Measurements from ENCODE around the gene GNMT.
"Not testable (repeated sequence)": the region's sequence is repeated elsewhere in the genome, so short reads cannot be mapped to it uniquely, and the experiment has no call there.

The GNMT gene

DNA sequence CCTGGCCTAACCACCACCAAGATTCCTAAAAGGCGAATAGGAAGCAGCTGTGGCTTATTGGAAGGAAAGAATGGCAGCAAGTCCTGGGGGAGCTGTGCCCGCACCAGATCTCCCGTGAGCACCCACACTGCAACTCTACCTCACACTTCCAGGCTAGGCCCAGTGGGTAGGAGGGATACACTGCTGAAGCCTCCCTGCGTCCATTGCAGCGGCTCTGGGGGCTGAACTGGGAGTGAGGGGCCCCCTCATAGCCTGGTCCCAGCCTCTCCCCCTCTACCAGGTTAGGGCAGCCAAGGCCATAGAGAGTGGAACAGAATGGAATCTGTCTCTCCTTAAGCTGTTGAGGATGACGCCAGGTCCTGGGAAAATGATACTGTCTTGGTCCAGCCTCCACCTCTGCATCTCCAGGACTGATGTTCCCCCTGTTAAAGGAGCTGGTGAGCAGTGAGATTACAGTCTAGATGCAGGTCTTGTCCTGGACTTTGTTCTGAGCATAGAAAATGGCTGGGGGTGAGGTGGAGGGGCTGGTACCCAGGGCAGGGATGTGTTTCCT, 20.0 kb upstream of the GNMT start:
- TF ChIP-seq CTCF (IDR thresholded peaks at IDR 0.05; ENCODE audit: low read length, missing control alignments): no peak
- no peak overlapping the region for H3K4me3 ChIP-seq (replicated peaks; ENCODE audit: low read depth, low read length)
- DNase-seq (ENCODE audit: low read depth): no peak

DNA sequence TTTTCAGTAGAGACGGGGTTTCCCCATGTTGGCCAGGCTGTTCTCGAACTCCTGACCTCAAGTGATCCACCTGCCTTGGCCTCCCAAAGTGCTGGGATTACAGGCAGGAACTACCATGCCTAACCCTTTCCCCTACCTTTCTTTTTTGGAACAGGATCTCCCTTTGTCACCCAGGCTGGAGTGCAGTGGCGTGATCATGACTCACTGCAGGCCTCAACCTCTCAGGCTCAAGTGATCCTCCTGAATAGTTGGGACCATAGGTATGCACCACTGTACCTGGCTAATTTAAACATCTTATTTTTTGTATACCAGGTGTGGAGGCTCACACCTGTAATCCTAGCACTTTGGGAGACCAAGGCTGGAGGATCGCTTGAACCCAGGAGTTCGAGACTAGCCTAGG, 19.2 kb upstream of the GNMT start:
- not testable (repeated sequence) for H3K4me3 ChIP-seq (replicated peaks; ENCODE audit: low read depth, low read length); DNase-seq (ENCODE audit: low read depth)

GRCh38 chr6:42942444-42942843, 18.1 kb upstream of the GNMT start:
- no peak overlapping the region for H3K4me3 ChIP-seq (replicated peaks; ENCODE audit: low read depth, low read length)
- no peak for DNase-seq (ENCODE audit: low read depth)
- no peak for TF ChIP-seq CTCF (IDR thresholded peaks at IDR 0.05; ENCODE audit: low read length, missing control alignments)

- H3K4me3 ChIP-seq (replicated peaks; ENCODE audit: low read depth, low read length): no peak overlapping the region
- TF ChIP-seq CTCF (IDR thresholded peaks at IDR 0.05; ENCODE audit: low read length, missing control alignments): no peak
- no peak for DNase-seq (ENCODE audit: low read depth)
Measured at GRCh38 chr6:42947950-42948349, 12.6 kb upstream of the GNMT start.

DNA sequence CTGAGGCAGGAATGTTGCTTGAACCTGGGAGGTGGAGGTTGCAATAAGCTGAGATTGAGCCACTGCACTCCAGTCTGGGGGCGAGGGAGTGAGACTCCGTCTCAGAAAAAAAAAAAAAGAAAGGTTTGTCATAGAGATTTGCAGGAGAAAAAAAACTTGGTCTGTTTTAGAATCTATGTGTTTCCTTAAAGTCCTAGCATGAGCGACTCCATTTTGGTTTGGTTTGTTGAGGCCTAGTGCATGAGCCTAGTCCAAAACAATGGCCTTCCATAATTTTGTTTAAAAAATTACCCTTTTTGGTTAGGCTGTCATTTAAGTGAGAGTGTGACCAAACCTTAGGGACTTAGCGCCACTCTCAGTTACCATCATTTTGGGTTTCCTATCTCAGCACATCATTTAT, 8.2 kb upstream of the GNMT start:
- no peak overlapping the region for H3K4me3 ChIP-seq (replicated peaks; ENCODE audit: low read depth, low read length)
- no peak for DNase-seq (ENCODE audit: low read depth)
- TF ChIP-seq CTCF (IDR thresholded peaks at IDR 0.05; ENCODE audit: low read length, missing control alignments): no peak

DNA sequence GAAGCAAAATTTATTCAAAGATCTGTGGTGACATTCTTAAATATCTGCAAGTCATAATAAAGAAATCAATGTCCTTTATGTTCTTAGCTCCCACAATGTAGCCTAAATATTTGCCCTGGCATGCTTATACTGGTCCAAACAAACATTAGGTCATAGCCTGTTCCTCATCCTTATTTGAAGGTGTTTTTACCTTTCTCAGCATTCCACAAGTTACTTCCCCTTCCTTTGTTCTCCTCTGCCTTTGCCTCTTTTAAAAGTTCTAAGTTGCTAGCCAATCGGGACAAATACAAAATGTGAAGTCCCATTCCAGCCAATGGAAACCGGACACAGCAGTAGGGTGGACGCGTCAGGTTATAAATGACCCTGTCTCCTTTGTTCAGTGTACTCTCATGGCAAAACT, 6.1 kb upstream of the GNMT start:
- H3K4me3 ChIP-seq (replicated peaks; ENCODE audit: low read depth, low read length); DNase-seq (ENCODE audit: low read depth): not testable (repeated sequence)

GRCh38 chr6:42958125-42958524, 2.4 kb upstream of the GNMT start:
- H3K4me3 ChIP-seq (replicated peaks; ENCODE audit: low read depth, low read length): no peak overlapping the region
- TF ChIP-seq CTCF (IDR thresholded peaks at IDR 0.05; ENCODE audit: low read length, missing control alignments): no peak
- DNase-seq (ENCODE audit: low read depth): peak; percentile 22

GRCh38 chr6:42959917-42960242, 674 bp upstream of the GNMT start:
- no peak for TF ChIP-seq CTCF (IDR thresholded peaks at IDR 0.05; ENCODE audit: low read length, missing control alignments)
- H3K4me3 ChIP-seq (replicated peaks; ENCODE audit: low read depth, low read length): peak overlapping the region; percentile 44
- no peak for DNase-seq (ENCODE audit: low read depth)

All from fibroblast of pulmonary artery (primary cell).